ENCODE data around the gene NEDD8.
A peak's percentile ranks its signal among the peaks of the same experiment; 100 is the strongest.

Gene NEDD8
- total RNA-seq: 14.3 to 20.2 (median 17.6) reads per million in 3 donors

DNA sequence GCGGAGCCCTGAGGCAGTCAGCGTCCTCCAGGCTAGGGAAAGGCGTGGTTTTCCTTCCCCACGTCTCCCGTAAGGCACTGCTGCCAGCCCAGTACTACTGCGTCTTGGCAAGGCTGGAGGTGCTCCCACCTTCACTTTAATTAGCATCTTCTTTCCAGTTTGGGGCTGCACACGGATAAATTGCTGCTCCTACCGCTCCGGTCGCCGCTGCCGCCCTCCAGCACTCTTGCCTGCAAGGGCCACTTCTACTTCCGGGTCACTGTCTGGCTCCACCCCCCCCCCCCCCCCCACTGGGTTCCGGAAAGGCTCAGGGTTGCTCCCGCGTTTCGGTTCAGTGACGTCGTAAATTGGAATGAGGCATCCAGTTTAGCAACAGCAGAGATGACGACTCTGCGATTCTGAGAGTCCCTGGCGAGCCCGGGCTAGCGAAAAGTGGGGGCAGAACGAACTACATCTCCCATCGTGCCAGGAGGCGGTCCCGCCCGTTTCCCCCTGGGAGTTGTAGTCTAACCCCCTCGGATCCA is at the start of gene NEDD8:
NEDD8 (minus strand) TSS at position 247 of the 524 bp plus-strand sequence; CDS start at position 147, 100 bp downstream.
- Histone ChIP-seq H3K27ac (ENCODE audit: insufficient read depth, low read length, poor library complexity, severe bottlenecking) (peak within 1 kb of the TSS; percentile 83), H3K9me3 (ENCODE audit: control insufficient read depth, low read length) (no peaks in the 10 kb centered on the region), H3K4me3 (ENCODE audit: insufficient read depth, low read depth, low read length, poor library complexity, severe bottlenecking) (peak within 1 kb of the TSS; percentile 98), H3K4me1 (ENCODE audit: control insufficient read depth, insufficient read depth, low read length, poor library complexity, severe bottlenecking) (peaks cover 28% of the 10 kb centered on the region), H3K27me3 (replicated peaks; ENCODE audit: control insufficient read depth, insufficient read depth, low read length, poor library complexity, severe bottlenecking) (no peaks in the 10 kb centered on the region), H3K36me3 (ENCODE audit: control insufficient read depth, insufficient read depth, low read length) (peaks cover 17% of the 10 kb centered on the region)
- DNase-seq: peak; percentile 78 to 85 (median 84)

DNA sequence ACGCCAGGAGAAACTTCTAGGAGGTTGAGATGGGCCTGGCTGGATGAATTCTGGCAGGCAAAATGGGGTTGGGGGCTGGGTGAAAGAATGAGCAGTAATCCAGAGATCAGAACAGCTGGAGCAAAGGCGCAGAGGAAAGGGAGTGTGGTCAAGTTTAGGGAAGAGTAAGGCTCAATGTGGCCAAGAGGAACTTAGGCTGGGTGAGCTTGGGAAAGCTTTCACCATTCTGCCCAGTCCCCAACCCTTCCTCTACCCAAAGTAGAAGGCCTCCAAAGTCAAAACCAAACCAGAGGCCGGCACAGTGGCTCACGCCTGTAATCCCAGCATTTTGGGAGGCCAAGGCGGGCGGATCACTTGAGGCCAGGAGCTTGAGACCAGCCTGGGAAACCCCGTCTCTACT is 49.5 kb upstream of the NEDD8 start:
- no peak for DNase-seq
- Histone ChIP-seq H3K4me3 (ENCODE audit: insufficient read depth, low read depth, low read length, poor library complexity, severe bottlenecking) (no peak overlapping the region), H3K27me3 (replicated peaks; ENCODE audit: control insufficient read depth, insufficient read depth, low read length, poor library complexity, severe bottlenecking) (no peaks in the 10 kb centered on the region), H3K27ac (ENCODE audit: insufficient read depth, low read length, poor library complexity, severe bottlenecking) (no peak overlapping the region), H3K9me3 (ENCODE audit: control insufficient read depth, low read length) (no peaks in the 10 kb centered on the region), H3K36me3 (ENCODE audit: control insufficient read depth, insufficient read depth, low read length) (no peaks in the 10 kb centered on the region), H3K4me1 (ENCODE audit: control insufficient read depth, insufficient read depth, low read length, poor library complexity, severe bottlenecking) (peaks cover 14% of the 10 kb centered on the region)

DNA sequence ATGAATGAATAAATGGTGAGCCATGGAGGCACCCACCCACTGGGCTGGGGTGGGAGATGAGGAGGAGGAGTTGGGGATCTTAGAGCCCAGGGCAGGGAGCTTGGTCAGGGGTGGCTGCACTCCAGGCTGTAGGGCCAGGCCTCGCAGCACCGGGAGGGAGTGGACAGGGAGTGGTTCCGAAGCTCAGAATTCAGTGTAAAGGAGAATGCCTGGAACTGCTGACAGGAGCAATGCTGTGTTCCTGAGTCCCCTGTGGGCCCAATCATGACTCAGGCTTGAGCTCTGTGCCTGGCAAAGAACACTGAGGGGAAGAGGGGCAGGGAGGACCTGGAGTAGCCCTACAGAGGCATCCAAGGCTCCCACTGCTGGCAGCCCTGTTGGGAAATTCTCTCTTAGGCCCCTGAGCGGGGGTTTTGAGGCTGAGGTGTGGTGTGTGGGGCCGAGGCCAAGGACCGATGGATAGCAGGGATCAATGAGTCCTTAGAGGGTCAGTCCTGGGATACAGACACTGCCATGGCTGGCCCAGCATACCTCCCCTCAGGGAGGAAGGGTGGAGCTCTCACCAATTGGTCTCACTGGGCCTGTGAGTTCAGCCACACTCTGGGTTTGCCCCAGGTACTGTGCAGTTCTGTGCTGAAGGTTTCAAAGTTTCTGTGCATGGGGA is 48.8 kb upstream of the NEDD8 start:
- DNase-seq: no peak
- Histone ChIP-seq H3K4me1 (ENCODE audit: control insufficient read depth, insufficient read depth, low read length, poor library complexity, severe bottlenecking) (peaks cover 14% of the 10 kb centered on the region), H3K27ac (ENCODE audit: insufficient read depth, low read length, poor library complexity, severe bottlenecking) (no peak overlapping the region), H3K27me3 (replicated peaks; ENCODE audit: control insufficient read depth, insufficient read depth, low read length, poor library complexity, severe bottlenecking) (no peaks in the 10 kb centered on the region), H3K9me3 (ENCODE audit: control insufficient read depth, low read length) (no peaks in the 10 kb centered on the region), H3K36me3 (ENCODE audit: control insufficient read depth, insufficient read depth, low read length) (no peaks in the 10 kb centered on the region), H3K4me3 (ENCODE audit: insufficient read depth, low read depth, low read length, poor library complexity, severe bottlenecking) (no peak overlapping the region)

DNA sequence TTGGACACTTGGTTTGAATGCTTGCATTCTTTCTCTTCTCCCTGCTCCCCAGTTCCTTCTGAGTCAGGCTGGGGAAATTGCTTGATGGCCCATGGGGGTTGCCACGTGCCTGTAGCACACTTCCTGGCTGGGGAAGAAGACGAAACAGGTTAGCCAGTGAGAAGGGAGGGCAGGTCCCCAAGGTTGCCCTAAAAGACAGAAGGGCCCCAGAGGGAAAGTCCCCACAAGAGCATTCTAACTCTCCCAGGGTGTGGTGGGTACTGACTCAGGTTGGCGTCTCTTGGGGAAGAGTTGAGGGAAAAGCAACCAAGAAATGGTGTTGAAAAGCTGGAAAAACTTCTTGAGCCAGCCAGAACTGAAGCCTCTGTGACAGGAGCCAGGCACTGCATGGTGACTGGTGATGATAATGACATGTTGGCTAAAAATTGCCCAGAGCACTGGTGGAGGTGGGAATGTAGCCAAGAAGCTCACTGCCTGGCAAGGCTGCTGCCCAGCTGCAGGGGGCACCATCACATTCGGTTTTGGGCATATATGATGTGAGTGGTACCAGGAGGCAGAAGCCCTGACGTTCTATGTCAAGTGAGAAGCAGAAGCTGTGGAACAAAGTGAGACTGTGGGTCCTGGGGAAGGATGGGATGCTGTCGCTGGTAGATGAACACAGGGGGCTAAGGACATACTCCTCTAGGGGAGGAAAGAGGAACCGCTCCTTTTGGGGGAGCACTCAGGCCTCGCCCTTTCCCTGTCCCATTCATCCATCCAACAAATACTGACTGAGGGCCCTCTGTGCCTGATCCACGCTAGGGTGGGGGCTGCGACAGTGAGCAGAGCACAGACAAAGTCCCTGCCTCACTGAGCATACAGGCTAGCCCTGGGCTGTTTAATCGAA is 47.4 kb upstream of the NEDD8 start:
- Histone ChIP-seq H3K4me3 (ENCODE audit: insufficient read depth, low read depth, low read length, poor library complexity, severe bottlenecking) (no peak overlapping the region), H3K27me3 (replicated peaks; ENCODE audit: control insufficient read depth, insufficient read depth, low read length, poor library complexity, severe bottlenecking) (no peaks in the 10 kb centered on the region), H3K9me3 (ENCODE audit: control insufficient read depth, low read length) (no peaks in the 10 kb centered on the region), H3K27ac (ENCODE audit: insufficient read depth, low read length, poor library complexity, severe bottlenecking) (peak overlapping the region; percentile 4), H3K36me3 (ENCODE audit: control insufficient read depth, insufficient read depth, low read length) (no peaks in the 10 kb centered on the region), H3K4me1 (ENCODE audit: control insufficient read depth, insufficient read depth, low read length, poor library complexity, severe bottlenecking) (peaks cover 14% of the 10 kb centered on the region)
- DNase-seq: peak in 2 of 3 donors; percentile 28 to 32

DNA sequence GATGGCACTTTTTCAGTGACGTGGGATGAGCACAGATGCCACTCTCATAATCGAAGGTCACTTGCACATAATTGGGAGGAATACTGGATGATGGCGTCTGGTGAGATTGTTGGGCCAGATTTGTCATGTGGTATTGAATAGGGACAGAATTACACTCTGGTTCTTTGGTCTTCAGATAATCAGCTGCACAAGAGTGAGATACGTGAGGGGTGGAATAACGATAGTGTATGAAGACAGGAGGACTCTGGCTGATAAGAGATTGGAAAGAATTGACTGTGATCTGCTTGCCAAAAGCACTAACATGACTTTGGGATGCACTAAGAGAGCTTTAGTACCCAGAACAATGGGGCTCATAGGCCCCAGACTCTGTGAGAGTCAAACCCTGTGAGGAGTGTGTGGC is 46.3 kb upstream of the NEDD8 start:
- no peak for DNase-seq
- Histone ChIP-seq H3K27ac (ENCODE audit: insufficient read depth, low read length, poor library complexity, severe bottlenecking) (no peak overlapping the region), H3K4me3 (ENCODE audit: insufficient read depth, low read depth, low read length, poor library complexity, severe bottlenecking) (no peak overlapping the region), H3K27me3 (replicated peaks; ENCODE audit: control insufficient read depth, insufficient read depth, low read length, poor library complexity, severe bottlenecking) (no peaks in the 10 kb centered on the region), H3K4me1 (ENCODE audit: control insufficient read depth, insufficient read depth, low read length, poor library complexity, severe bottlenecking) (peaks cover 21% of the 10 kb centered on the region), H3K9me3 (ENCODE audit: control insufficient read depth, low read length) (no peaks in the 10 kb centered on the region), H3K36me3 (ENCODE audit: control insufficient read depth, insufficient read depth, low read length) (no peaks in the 10 kb centered on the region)

DNA sequence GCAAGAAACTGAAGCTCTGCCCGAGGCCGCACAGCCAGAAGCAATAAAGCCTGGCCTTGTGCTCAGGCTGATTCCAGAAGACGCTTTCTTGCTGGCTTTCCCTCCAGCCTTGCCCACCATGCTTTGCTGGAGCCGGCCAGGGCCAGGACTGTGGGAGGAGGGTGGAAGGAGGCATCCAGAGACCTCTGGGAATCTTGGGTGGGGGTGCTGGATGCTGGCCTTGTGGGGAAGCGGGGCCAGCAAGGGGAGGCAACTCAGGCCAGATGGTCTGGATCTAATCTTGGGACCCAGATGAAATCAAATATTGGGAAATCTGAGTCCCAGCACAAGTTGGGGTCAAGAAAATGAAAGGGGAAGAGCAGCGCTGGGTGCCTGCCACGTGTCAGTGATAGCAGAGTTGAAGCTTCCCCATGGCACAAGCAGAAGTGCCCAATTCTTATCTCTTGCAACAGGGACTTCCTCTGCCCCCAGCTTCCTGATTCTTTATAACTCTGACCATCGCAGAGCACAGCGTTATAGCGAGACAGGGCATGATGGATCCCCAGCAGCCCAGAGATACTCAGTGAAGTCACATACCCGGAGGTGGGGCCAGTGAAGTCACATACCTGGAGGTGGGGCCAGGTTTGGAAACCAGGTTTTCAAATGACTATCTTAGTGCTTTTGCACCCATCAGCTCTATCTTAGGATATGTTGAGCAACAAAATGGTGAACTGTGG is 45.6 kb upstream of the NEDD8 start:
- Histone ChIP-seq H3K4me1 (ENCODE audit: control insufficient read depth, insufficient read depth, low read length, poor library complexity, severe bottlenecking) (peaks cover 21% of the 10 kb centered on the region), H3K27me3 (replicated peaks; ENCODE audit: control insufficient read depth, insufficient read depth, low read length, poor library complexity, severe bottlenecking) (no peaks in the 10 kb centered on the region), H3K9me3 (ENCODE audit: control insufficient read depth, low read length) (no peaks in the 10 kb centered on the region), H3K27ac (ENCODE audit: insufficient read depth, low read length, poor library complexity, severe bottlenecking) (no peak overlapping the region), H3K36me3 (ENCODE audit: control insufficient read depth, insufficient read depth, low read length) (no peaks in the 10 kb centered on the region), H3K4me3 (ENCODE audit: insufficient read depth, low read depth, low read length, poor library complexity, severe bottlenecking) (no peak overlapping the region)
- no peak for DNase-seq

DNA sequence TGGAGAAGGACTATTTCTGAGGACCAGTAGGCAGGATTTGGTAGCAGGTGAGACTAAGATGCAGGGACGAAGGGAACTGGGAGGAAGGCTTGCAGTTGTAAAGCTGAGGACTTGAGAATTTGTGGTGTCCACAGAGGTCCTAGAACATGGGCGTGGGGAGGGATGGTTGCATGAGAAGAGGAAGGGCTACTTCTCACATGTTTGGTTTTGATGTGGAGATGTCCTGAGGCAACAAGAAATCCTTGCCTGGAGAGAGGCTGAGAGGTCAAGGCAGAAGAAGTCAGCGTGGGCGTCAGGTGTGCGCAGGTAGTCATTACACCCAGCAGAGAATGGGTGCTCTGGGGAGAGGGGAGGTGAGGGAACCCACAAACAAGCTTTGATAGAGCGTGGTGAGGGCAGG is 44.9 kb upstream of the NEDD8 start:
- no peaks in the 10 kb centered on the region for H3K36me3 ChIP-seq (ENCODE audit: control insufficient read depth, insufficient read depth, low read length)
- H3K4me1 ChIP-seq (ENCODE audit: control insufficient read depth, insufficient read depth, low read length, poor library complexity, severe bottlenecking): peaks cover 26% of the 10 kb centered on the region
- DNase-seq: no peak
- H3K27me3 ChIP-seq (replicated peaks; ENCODE audit: control insufficient read depth, insufficient read depth, low read length, poor library complexity, severe bottlenecking): no peaks in the 10 kb centered on the region
- H3K27ac ChIP-seq (ENCODE audit: insufficient read depth, low read length, poor library complexity, severe bottlenecking): no peak overlapping the region
- no peaks in the 10 kb centered on the region for H3K9me3 ChIP-seq (ENCODE audit: control insufficient read depth, low read length)
- H3K4me3 ChIP-seq (ENCODE audit: insufficient read depth, low read depth, low read length, poor library complexity, severe bottlenecking): no peak overlapping the region

DNA sequence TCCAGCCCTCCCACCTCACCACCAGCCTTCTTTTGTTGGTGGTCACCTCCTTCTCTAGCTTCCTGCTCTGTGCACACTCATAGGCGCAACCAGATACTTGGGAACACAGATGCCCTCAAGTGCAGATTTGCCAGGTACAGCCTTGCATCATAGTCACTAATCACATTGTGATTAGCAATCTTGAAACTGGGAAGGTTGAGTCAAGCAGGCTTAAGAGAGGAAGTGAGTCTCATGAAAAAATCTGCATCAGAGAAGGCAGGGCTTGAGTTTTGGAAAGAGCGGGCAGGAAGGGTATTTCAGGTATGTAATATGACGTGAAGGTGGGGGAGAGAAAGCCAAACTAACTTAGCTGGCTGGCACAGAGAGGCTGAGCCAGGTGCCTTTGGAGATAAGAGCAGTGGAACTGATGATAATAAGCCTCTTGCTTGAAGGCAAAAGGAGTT is 42.0 kb upstream of the NEDD8 start:
- no peaks in the 10 kb centered on the region for H3K9me3 ChIP-seq (ENCODE audit: control insufficient read depth, low read length)
- DNase-seq: peak in 2 of 3 donors; percentile 7 to 15
- no peaks in the 10 kb centered on the region for H3K27me3 ChIP-seq (replicated peaks; ENCODE audit: control insufficient read depth, insufficient read depth, low read length, poor library complexity, severe bottlenecking)
- peaks cover 31% of the 10 kb centered on the region for H3K4me1 ChIP-seq (ENCODE audit: control insufficient read depth, insufficient read depth, low read length, poor library complexity, severe bottlenecking)
- no peak overlapping the region for H3K4me3 ChIP-seq (ENCODE audit: insufficient read depth, low read depth, low read length, poor library complexity, severe bottlenecking)
- peak overlapping the region; percentile 56 for H3K27ac ChIP-seq (ENCODE audit: insufficient read depth, low read length, poor library complexity, severe bottlenecking)
- H3K36me3 ChIP-seq (ENCODE audit: control insufficient read depth, insufficient read depth, low read length): no peaks in the 10 kb centered on the region

DNA sequence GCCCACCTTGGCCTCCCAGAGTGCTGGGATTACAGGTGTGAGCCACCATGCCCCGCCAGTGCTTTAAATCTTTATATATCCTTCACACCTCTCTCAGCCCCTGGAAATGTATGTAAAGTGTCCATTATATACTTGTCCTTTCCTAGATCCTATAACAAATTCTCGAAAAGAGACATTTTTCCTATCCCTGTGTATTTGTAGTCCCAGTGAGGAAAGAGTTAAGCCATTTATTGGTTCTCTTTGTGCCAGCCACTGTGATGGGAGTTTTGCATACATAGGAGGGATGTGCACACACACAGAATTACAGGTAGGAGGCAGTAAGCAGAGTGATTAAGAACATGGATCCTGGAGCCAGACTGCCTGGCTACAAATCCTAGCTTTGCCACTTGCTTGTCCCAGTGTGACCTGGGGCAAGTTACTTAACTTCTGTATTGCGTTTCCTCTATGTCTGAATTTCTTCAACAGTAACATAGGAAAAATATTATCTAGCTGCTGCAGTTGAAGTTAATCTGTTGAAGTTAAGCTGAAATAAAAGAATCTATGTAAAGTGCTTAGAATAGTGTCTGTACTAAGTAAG is 41.3 kb upstream of the NEDD8 start:
- Histone ChIP-seq H3K9me3 (ENCODE audit: control insufficient read depth, low read length) (no peaks in the 10 kb centered on the region), H3K4me1 (ENCODE audit: control insufficient read depth, insufficient read depth, low read length, poor library complexity, severe bottlenecking) (peaks cover 27% of the 10 kb centered on the region), H3K36me3 (ENCODE audit: control insufficient read depth, insufficient read depth, low read length) (peaks cover 5% of the 10 kb centered on the region), H3K27ac (ENCODE audit: insufficient read depth, low read length, poor library complexity, severe bottlenecking) (peak overlapping the region; percentile 51), H3K27me3 (replicated peaks; ENCODE audit: control insufficient read depth, insufficient read depth, low read length, poor library complexity, severe bottlenecking) (no peaks in the 10 kb centered on the region), H3K4me3 (ENCODE audit: insufficient read depth, low read depth, low read length, poor library complexity, severe bottlenecking) (no peak overlapping the region)
- no peak for DNase-seq

Data from effector memory CD4-positive, alpha-beta T cell (primary cell).